GM23338 (cell line): ENCODE results near the gene ANKK1.

Experiments used
- CREB1 ChIP-seq: fragments of 250-450 bp; sonication (Bioruptor Pico); IDR thresholded peaks from 2 replicates; pipeline ENCODE4 v1.5.0; 2020; ENCODE audit warnings: low read depth, mild to moderate bottlenecking, moderate library complexity
- EZH2 ChIP-seq: fragments of 200-600 bp; sonication (generic); IDR thresholded peaks from one replicate; pipeline ENCODE4 v1.8.0; 2017; ENCODE audit warnings: antibody characterized with exemption, mild to moderate bottlenecking, low read depth; ENCODE audit not compliant: unreplicated experiment
- EZH2phosphoT487 ChIP-seq: fragments of 200-600 bp; sonication (generic); IDR thresholded peaks from one replicate; pipeline ENCODE4 v1.8.1; 2018; ENCODE audit warnings: antibody characterized with exemption; ENCODE audit not compliant: unreplicated experiment
- JUNB ChIP-seq: IDR thresholded peaks from one replicate; pipeline ENCODE4 v1.6.1; 2016; ENCODE audit warnings: antibody characterized with exemption; ENCODE audit not compliant: unreplicated experiment
- POLR2AphosphoS5 ChIP-seq: IDR thresholded peaks from 2 replicates; pipeline ENCODE4 v1.6.1; 2016; ENCODE audit warnings: antibody characterized with exemption, low read depth
- STAT1 ChIP-seq: IDR thresholded peaks from one replicate; pipeline ENCODE4 v1.6.1; 2016; ENCODE audit warnings: antibody characterized with exemption; ENCODE audit not compliant: unreplicated experiment
- ZNF114 ChIP-seq: fragments of 250-450 bp; sonication (Bioruptor Pico); IDR thresholded peaks from 2 replicates; pipeline ENCODE4 v1.5.0; 2020; ENCODE audit warnings: mild to moderate bottlenecking, moderate library complexity
- ZNF331 ChIP-seq: fragments of 250-450 bp; sonication (Bioruptor Pico); IDR thresholded peaks from 2 replicates; pipeline ENCODE4 v1.5.0; 2020; ENCODE audit warnings: low read depth, mild to moderate bottlenecking, moderate library complexity
- TF ChIP-seq, protein P1 (sequence below), 2 experiments: fragments of 200-600 bp in 1 of 2; sonication (generic) in 1 of 2; conservative IDR thresholded peaks; 2 replicates each; pipeline versions ENCODE4 v1.5.1 to v1.6.1; 2016 to 2017; ENCODE audit warnings: antibody characterized with exemption in 2 of 2, low read depth in 2 of 2, mild to moderate bottlenecking in 2 of 2, moderate library complexity in 1 of 2
- TF ChIP-seq, protein P2 (sequence below): IDR thresholded peaks from one replicate; pipeline ENCODE4 v1.6.1; 2018; ENCODE audit warnings: antibody characterized with exemption; ENCODE audit not compliant: unreplicated experiment
- TF ChIP-seq, protein P3 (sequence below): IDR thresholded peaks from 2 replicates; pipeline ENCODE4 v1.6.1; 2016; ENCODE audit warnings: antibody characterized with exemption

DNA sequence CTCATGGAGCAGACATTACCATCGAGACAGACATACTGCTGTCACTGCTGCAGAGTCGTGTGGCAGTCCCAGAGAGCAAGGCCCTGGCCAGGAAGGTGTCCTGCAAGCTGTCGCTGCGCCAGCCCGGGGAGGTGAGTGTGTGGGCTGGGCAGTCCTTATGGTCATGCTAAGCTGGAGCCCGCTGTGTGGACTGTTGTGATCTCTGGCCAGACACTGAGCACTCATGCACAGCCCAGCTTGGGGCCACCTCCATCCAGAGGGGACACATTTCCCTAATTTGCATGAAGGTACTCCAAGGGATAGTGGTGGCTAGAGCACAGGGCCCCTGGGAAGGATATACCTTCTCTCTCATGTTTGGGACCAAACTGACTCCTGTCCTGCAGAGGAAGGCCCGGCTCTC, 9.6 kb downstream of the ANKK1 start:
- TF ChIP-seq, protein P1, sequence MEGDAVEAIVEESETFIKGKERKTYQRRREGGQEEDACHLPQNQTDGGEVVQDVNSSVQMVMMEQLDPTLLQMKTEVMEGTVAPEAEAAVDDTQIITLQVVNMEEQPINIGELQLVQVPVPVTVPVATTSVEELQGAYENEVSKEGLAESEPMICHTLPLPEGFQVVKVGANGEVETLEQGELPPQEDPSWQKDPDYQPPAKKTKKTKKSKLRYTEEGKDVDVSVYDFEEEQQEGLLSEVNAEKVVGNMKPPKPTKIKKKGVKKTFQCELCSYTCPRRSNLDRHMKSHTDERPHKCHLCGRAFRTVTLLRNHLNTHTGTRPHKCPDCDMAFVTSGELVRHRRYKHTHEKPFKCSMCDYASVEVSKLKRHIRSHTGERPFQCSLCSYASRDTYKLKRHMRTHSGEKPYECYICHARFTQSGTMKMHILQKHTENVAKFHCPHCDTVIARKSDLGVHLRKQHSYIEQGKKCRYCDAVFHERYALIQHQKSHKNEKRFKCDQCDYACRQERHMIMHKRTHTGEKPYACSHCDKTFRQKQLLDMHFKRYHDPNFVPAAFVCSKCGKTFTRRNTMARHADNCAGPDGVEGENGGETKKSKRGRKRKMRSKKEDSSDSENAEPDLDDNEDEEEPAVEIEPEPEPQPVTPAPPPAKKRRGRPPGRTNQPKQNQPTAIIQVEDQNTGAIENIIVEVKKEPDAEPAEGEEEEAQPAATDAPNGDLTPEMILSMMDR (conservative IDR thresholded peaks at IDR 0.05; ENCODE audit: low read depth in 2 of 2): no peak
- TF ChIP-seq POLR2AphosphoS5 (no peak), ZNF331 (CRISPR knock-in tag) (no peak), EZH2 (no peak), CREB1 (CRISPR knock-in tag) (no peak), EZH2phosphoT487 (no peak), JUNB (no peak), STAT1 (no peak), ZNF114 (CRISPR knock-in tag) (no peak)
- TF ChIP-seq, protein P2, sequence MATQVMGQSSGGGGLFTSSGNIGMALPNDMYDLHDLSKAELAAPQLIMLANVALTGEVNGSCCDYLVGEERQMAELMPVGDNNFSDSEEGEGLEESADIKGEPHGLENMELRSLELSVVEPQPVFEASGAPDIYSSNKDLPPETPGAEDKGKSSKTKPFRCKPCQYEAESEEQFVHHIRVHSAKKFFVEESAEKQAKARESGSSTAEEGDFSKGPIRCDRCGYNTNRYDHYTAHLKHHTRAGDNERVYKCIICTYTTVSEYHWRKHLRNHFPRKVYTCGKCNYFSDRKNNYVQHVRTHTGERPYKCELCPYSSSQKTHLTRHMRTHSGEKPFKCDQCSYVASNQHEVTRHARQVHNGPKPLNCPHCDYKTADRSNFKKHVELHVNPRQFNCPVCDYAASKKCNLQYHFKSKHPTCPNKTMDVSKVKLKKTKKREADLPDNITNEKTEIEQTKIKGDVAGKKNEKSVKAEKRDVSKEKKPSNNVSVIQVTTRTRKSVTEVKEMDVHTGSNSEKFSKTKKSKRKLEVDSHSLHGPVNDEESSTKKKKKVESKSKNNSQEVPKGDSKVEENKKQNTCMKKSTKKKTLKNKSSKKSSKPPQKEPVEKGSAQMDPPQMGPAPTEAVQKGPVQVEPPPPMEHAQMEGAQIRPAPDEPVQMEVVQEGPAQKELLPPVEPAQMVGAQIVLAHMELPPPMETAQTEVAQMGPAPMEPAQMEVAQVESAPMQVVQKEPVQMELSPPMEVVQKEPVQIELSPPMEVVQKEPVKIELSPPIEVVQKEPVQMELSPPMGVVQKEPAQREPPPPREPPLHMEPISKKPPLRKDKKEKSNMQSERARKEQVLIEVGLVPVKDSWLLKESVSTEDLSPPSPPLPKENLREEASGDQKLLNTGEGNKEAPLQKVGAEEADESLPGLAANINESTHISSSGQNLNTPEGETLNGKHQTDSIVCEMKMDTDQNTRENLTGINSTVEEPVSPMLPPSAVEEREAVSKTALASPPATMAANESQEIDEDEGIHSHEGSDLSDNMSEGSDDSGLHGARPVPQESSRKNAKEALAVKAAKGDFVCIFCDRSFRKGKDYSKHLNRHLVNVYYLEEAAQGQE: no peak
- TF ChIP-seq, protein P3, sequence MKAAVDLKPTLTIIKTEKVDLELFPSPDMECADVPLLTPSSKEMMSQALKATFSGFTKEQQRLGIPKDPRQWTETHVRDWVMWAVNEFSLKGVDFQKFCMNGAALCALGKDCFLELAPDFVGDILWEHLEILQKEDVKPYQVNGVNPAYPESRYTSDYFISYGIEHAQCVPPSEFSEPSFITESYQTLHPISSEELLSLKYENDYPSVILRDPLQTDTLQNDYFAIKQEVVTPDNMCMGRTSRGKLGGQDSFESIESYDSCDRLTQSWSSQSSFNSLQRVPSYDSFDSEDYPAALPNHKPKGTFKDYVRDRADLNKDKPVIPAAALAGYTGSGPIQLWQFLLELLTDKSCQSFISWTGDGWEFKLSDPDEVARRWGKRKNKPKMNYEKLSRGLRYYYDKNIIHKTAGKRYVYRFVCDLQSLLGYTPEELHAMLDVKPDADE: no peak
